HUDEP-2 (cell line): ENCODE data around the gene AGO3.
A peak's percentile ranks its signal among the peaks of the same experiment; 100 is the strongest.
"Not testable (repeated sequence)": the region's sequence is repeated elsewhere in the genome, so short reads cannot be mapped to it uniquely, and the experiment has no call there.

ENCODE experiments used
- DNase-seq, 76 experiments: peaks; one replicate each; lab custom pipeline; 2025; ENCODE audit not compliant: unreplicated experiment in 76 of 76; lab: John Stamatoyannopoulos, UW

The AGO3 gene

DNA sequence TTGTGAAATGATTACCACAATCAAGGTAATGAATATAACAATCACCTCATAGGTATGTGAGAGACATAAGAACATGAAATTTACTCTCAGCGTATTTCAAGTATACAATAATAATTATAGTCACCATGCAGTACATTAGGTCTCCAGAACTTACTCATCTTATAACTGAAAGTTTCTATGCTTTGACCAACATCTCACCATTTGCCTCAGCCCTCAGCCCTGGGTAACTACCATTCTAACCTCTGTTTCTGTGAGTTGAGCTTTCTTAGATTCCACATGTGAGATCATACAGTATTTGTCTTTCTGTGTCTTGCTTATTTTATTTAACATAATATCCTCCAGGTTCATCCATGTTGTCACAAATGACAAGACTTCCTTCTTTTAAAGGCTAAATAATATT is 57.3 kb downstream of the AGO3 start:
- no peak for DNase-seq

DNA sequence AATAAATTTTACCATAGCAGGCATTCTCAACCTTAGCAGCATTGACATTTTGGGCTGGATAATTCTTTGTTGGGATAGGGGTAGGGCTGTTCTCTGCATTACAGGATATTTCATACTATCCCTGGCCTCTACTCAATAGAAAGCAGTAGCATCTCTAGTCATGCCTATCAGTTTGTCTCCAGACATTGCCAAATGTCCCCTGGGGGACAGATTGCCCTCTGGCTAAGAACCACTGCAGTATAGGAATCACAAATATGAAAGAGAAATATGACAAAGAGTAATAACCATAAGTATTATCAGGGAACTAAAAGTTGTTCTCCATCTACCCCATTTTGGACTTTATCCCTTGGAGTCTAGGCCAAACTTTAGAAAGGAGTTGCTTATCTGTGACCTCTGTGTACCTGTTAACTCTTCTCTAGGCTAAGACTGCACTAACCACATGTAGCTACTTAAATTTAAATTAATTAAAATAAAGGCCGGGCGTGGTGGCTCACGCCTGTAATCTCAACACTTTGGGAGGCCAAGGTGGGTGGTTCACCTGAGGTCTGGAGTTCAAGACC is 76.1 kb downstream of the AGO3 start:
- no peak for DNase-seq

DNA sequence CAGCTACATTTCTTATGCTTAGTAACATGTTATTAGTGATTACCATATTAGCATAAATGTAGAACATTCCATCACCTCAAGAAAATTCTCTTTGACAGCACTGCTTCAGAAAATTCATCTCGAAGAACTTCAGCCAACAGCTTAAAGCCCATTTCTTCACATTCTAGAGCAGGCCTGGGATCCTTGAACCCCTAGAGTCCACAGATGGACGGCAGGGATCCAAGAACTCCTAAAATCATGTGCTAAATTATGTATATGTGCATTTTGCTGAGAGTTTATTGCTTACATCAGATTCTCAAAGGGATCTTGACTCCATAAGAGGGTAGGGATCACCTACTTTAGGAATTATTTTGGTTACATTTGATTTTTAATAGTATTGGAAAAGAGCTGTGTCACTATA is 76.8 kb downstream of the AGO3 start:
- DNase-seq: no peak

DNA sequence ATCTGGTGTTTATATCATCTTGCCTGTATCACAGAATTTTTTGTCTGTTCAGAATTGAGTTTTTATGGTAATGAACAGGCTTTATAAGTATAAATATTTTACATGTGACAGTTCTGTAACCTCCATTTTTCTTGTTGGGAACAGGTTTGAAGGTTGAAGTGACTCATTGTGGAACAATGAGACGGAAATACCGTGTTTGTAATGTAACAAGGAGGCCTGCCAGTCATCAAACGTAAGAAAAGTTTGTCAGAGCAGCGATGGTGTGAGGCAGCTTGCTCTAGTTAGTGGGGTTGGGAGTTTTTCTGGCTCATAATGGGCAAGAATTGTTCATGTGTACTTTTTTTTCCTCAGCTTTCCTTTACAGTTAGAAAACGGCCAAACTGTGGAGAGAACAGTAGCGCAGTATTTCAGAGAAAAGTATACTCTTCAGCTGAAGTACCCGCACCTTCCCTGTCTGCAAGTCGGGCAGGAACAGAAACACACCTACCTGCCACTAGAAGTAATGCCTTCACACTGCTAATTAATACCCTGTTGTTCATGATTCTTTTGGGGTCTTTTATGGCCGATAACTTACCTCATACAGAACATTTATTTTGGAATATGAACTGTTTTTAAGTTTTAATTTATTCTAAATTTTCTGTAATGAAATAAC is 77.8 kb downstream of the AGO3 start:
- no peak for DNase-seq

DNA sequence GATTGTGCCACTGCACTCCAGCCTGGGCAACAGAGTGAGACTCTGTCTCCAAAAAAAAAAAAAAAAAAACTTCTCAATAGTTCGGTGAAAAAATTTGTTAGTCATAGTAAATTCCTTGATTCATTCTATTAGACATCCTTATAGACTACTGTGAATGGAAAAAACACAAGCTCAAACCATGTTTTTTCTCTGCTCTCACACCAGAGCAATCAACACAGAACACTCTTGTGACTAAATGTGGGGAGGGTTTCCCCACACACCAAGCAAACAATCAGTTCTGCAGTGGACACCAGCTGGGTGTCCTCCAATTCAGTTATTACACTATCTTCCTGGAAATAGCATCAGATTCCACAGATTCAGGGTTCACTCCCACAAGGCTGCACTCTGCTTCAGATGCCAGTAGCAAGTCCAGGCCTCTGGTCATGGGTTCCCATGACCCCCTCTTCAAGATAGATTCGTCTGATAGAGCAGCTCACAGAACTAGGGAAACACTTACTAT is 83.9 kb downstream of the AGO3 start:
- DNase-seq: no peak

DNA sequence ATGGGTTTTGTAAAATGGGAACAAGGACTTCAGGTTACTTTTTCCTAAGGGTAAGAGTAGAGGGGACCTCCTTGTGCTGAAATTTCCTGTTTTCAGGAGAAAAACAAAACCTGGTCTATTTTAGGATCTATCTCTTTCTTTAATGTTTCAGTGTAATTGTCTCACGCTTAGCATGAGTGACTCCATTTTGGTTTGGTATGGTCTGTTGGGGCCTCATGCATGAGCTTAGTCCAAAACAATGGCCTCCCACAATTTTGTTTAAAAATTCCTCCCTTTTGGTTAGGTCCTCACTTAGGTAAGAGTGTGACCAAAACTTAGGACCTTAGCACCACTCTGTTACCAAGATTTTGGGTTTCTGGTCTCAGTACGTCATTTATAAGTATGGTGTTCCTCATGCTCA is 85.8 kb downstream of the AGO3 start:
- no peak for DNase-seq

DNA sequence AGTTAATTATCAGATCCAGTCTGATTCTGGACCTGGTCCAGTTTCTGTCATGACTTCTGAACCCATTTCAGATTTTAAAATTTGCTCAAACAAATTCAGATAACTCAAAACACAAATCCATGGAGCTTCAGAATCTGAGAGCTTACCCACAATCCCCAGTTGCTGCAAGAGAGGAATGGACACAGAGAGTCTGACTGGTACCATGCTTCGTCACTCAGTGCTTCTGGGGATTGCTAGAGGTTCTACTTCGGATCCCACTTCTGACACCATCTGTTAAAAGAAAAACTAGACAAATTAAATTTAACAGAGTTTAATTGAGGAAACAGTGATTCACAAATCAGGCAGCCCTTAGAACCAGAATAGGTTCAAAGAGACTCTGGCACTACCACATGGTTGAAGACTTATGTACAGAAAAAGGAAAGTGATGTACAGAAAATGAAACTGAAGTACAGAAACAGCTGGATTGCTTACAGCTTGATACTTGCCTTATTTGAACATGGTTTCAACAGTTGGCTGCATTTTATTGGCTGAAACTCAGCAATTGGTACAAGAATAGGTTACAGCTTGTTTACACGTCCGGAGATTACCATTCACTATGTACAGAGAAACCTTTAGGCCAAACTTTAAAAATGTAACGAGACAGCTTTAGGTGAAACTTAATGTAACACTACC is 92.3 kb downstream of the AGO3 start:
- no peak for DNase-seq

DNA sequence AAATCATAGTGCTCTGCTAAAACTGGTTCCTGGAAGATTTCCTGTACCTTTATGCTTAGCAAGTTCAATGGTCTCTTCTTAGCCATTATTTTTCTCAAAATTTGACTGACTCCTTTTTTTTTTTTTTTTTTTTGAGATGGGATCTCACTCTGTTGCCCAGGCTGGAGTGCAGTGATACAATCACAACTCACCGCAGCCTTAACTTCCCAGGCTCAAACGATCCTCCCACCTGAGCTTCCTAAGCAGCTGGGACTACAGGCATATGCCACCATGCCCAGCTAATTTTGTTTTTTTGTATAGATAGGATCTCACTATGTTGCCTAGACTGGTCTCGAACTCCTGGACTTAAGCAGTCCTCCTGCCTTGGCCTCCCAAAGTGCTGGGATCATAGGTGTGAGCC is 93.1 kb downstream of the AGO3 start:
- not testable (repeated sequence) for DNase-seq

DNA sequence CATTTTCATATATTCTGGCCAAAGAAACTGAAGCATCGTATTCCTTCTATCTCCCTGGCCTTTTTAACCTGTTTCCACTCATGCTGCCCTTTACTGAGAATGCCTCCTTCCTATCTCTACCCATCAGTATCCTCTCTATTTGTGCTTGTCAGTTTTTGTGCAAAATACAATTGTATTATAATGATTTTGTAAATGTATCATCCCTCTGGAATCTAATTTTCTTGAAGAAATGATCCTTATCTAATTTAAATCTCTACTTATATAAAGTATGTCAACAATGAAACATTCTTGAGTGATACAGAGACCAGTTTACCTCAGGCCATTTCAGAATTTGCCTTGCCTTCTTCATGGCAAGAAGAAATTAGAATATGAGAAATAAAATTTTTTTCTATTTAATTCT is 93.9 kb downstream of the AGO3 start:
- no peak for DNase-seq

DNA sequence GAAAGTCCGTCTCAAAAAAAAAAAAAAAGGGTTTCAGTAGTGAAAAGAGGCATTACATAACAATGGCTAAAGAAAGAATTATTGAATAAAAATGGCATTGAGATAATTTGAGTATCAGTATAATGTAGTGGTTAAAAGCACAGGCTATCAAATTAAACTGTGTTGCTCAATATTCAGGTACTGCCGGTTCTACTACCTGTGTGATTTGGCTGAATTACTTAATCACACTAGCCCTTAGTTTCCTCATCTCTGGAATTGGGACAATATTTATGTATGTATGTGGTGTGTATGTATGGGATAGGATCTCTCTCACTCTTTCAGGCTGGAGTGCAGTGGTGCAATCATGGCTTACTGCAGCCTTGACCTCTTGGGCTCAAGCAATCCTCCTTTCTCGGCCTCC is 96.9 kb downstream of the AGO3 start:
- no peak for DNase-seq

DNA sequence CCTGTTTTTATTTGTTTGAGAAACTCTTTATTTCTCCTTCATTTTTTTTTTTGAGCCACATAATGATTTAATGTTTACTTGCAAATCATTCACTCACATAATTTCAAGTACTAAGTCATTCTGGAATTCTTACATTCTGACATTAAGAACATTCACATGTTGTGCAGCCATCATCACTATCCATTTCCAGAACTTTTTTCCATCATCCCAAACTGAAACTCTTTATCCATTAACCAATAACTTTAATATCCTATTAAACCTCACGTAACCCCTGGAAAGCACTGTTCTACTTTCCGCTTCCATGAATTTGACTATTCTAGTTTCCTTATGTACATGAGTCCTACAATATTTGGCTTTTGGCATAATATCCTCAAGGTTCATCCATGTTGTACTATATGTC is 100.5 kb downstream of the AGO3 start:
- DNase-seq: no peak

DNA sequence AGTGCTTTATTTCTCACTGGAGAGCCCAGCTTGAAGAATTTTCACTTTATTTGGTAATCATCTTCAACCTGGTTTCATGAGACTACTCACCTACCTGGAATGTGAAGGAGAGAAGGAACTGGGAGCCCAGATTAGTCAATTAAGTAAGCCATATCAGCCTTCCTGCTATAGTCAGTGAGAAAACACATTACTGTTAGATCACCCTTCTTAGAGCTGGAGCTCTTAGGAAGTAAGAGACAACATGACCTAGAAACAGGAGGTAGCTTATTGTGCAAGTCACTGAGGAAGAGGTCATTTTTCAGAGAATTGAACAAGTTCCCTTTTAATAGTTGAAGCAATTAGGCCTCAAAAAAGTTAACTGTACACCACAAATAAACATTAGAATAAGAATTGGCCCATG is 103.8 kb downstream of the AGO3 start:
- no peak for DNase-seq

DNA sequence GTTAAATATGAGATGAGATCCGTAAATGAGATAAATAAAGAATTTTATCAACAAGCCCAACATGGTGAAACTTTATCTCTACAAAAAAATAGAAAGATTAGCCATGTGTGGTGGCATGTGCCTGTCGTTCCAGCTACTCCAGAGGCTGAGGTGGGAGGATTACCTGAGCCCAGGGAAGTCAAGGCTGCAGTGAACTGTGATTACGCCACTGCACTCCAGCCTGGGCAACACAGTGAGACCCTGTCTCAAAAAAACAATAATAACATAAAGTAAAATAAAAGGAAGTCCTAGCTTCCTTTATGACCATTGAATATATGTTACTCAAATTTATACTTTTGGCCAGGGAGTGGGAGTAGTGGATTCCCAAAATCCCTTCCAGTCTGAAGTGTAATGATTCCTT is 104.2 kb downstream of the AGO3 start:
- DNase-seq: no peak

DNA sequence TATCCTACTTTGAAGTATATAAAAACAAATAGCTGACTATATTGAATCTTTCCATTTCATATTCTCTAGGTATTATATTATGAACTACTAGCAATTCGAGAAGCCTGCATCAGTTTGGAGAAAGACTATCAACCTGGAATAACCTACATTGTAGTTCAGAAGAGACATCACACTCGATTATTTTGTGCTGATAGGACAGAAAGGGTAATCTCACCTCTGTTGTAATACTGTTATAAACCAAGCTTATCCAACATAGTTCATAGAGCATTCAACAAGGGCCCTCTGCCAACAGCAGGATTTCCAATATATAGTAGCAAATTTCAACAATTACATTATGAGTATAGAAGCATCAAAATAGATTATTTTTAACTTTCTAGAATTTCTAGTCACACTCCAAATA is 109.3 kb downstream of the AGO3 start:
- no peak for DNase-seq

DNA sequence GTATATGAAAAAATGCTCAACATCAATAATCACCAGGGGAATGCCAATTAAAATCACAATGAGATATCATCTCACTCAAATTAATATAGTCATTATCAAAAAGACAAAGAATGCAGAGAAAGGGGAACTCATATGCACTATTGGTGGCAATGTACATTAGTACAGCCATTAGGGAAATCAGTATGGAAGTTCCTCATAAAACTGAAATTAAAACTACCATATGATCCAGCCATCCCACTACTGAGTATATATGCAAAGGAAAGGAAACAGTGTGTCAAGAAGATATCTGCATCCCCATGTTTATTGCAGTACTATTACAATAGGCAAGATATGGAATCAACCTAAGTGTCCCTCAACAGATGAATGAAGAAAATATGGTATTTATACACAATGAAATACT is 120.9 kb downstream of the AGO3 start:
- no peak for DNase-seq

DNA sequence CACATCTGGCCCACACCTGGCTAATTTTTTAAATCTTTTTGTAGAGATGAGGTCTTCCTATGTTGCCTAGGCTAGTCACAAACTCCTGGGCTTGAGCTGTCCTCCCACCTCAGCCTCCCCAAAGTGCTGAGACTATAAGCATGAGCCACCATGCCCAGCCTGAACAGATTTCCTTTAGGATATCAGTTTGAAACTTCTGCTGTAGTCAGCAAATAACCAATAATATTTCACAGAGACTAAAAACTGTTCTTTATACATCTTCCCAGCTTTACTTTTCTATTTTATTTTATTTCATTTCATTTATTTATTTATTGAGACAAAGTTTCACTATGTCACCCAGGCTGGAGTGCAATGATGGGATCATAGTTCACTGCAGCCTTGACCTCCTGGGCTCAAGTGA is 123.1 kb downstream of the AGO3 start:
- DNase-seq: no peak

DNA sequence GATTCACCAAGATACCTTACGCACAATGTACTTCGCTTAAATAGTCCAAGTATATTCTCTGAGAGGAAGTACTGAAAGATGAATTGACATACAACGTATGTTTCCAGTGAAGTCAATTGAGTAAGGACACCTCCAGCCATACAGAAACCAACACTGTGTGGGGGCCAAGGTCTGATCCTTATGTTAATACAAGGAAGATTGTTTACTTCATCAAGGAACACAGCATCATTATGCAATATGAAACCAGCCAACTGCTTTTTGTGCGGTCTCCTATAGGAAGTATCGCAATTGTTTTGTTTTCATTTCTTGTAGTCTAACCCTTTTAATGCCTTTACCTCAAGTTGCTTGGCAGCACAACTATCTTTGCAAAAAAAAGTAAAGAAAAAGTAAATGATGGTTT is 124.8 kb downstream of the AGO3 start:
- no peak for DNase-seq

DNA sequence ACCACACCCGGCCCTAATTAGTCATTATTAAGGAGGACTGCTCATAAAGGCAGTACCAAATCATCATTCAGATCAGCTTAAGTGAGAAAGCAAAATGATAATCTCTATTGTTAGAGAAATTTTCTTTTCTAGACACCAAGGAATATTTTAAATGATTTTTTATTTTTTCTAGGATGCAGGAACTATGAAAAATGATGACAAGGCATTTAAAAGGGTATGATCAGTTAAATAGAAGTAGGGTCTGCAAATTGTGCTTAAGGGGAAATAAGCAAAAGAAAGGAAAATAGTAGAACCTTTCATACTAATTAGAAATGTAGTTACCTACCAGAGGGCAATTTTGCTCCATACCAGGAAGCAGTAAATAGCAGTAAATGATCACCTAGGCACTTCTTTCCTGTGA is 131.4 kb downstream of the AGO3 start:
- DNase-seq: no peak

DNA sequence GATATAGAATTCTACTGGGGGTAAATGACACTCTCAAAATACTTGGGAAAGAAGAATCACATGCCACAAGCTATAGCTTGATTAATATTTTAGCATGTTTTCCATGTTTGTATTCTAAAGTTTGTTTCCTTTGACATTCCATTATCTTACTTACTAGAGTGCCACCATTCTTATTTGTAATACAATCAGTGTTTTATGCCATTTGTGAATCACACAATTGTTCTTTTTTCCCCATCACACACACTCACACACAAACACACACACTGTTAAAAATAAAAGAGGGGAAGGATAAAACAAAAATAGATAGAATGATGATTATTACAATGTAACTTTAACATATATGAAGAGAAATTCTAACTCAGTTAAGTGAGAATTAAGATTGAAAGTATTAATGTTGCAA is 137.0 kb downstream of the AGO3 start:
- DNase-seq: no peak

DNA sequence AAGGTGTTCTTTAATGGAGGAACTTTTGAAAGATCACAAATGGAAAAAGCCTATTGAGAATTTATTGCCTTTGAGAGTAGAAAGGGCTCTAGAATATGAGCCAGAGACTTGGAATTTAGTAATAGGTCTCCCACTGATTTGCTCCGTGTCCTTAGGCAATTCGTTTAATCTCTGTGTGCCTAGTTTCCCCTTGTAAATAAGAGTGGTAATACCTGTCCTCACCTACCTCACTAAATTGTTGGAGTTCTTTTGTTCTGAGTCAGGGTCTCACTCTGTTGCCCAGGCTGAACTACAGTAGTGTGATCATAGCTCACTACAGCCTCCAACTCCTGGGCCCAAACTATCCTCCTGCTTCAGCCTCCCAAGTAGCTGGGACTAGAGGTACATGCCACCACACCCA is 138.0 kb downstream of the AGO3 start:
- no peak for DNase-seq

DNA sequence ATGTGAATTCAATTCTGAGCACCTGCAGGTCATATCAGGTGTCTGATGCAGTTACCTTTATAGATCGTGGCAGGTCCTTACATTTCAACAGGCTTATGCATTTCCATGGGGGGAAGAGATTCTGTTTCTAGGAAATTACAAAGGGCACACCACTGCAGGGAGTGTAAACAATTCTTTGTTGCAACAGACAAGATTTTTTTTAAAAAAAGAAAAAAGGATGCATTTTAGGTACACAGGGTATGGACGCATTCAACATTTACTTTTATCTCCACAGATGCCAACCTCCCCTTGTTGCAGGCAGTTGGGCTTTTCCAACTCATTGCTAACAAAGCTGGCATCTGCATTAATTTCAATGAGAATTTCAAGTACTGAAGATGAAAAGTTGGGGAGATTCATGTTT is 139.4 kb downstream of the AGO3 start:
- no peak for DNase-seq

DNA sequence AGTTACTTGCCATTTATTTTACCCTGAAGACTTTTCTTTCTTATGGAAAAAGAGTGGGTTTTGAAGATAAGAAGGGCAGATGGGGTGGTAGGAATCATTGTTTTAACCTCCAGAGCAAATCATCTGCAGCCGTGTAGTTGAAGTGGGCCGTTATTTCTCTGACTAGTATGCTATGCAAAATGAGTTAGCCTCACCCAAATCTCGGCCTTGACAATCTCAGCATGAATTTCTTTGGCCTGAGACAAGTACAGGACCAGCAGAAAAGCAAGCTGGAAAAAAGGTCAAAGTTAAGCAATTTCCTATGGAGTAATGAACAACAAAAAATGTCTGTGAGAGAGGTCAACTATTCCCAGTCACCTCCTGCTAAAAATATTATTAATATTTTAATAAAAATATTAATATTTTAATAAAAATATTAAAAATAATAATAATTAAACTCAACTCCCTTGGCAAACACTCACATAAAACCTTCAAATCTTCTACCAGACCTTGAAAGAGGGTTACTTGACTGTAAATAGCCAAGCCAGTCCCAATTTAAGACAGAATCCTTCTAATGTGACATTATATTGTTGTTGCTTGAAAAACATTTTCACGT is 146.2 kb downstream of the AGO3 start:
- DNase-seq: peak in 1 of 76 experiments; percentile 8
